HepG2 (cell line): ENCODE results near the gene STX7. TPM values are rescaled to one million over a fixed set of nuclear protein-coding genes. Genes with fewer than 3 reads are reported as not detected.

Source experiments
- ATAC-seq: fragments of 200-7000 bp; cut with Tn5 transposase; 3 replicates; pipeline ENCODE4 v1.9.1; 2020; ENCODE audit warnings: mild to moderate bottlenecking, moderate library complexity
- BruUV-seq: library from RNA; stranded (reverse); fragments of 400-500 nt; replicated peaks from 2 replicates; lab custom pipeline; 2021; lab: Mats Ljungman, UMichigan
- CTCF ChIA-PET: fragments of 300-600 bp; formaldehyde crosslinking; extraction: SDS; loops from one replicate; lab custom pipeline; 2021; ENCODE audit warnings: low total read pairs, inconsistent platforms, low intra/inter-chr PET ratio; lab: Yijun Ruan, JAX
- POLR2A ChIA-PET: fragments of 350-600 bp; sonication (Branson Sonifier 250); formaldehyde crosslinking; loops from one replicate; lab custom pipeline; 2020; ENCODE audit warnings: antibody characterized with exemption, inconsistent platforms; lab: Yijun Ruan, JAX
- DNase-seq: peaks from one replicate; pipeline ENCODE4 v3.0.0-alpha.2; 2015; ENCODE audit warnings: low spot score
- FAIRE-seq: peaks from 3 replicates; lab custom pipeline; 2011; peaks lifted over from hg19 to GRCh38; lab: Jason Lieb, UNC
- H2AFZ ChIP-seq: one replicate; pipeline ENCODE4 v1.6.1; 2011; ENCODE audit warnings: low read length, inconsistent platforms
- H3K27ac ChIP-seq: fragments of 300-600 bp; 3 replicates; pipeline ENCODE4 v1.8.0; 2011; ENCODE audit warnings: mixed run types, mild to moderate bottlenecking, mixed read lengths, low read length, inconsistent platforms; ENCODE audit not compliant: insufficient read depth; ENCODE audit errors: extremely low read length
- H3K27me3 ChIP-seq, 2 experiments: fragments of 200-600 bp in 1 of 2; 2 replicates in 1 of 2; 3 replicates in 1 of 2; pipeline versions ENCODE4 v1.6.0 to v1.8.0; 2011; ENCODE audit warnings: low read length in 2 of 2, mild to moderate bottlenecking in 2 of 2, moderate library complexity in 2 of 2, inconsistent platforms in 1 of 2; ENCODE audit not compliant: insufficient read depth in 2 of 2, control insufficient read depth in 1 of 2
- H3K36me3 ChIP-seq, 2 experiments: fragments of 200-600 bp in 1 of 2; replicated peaks in 1 of 2; 2 replicates in 1 of 2; 3 replicates in 1 of 2; pipeline versions ENCODE4 v1.5.1 to v1.8.0; 2011; ENCODE audit warnings: low read length in 2 of 2, inconsistent platforms in 1 of 2; ENCODE audit not compliant: insufficient read depth in 2 of 2, control insufficient read depth in 1 of 2
- H3K4me1 ChIP-seq: 2 replicates; pipeline ENCODE4 v1.5.1; 2012; ENCODE audit warnings: low read length, inconsistent platforms; ENCODE audit not compliant: insufficient read depth
- H3K4me2 ChIP-seq: 2 replicates; pipeline ENCODE4 v1.6.0; 2011; ENCODE audit warnings: low read depth, low read length, inconsistent platforms
- H3K4me3 ChIP-seq, 3 experiments: fragments of 200-600 bp in 1 of 3; sonication (generic), shearing (Covaris generic) in 1 of 3; replicated peaks in 1 of 3; 2 replicates each; pipeline ENCODE4 v1.5.1; 2011 to 2016; ENCODE audit warnings: low read length in 3 of 3, inconsistent platforms in 2 of 3, low read depth in 2 of 3, mild to moderate bottlenecking in 2 of 3, control low read depth in 1 of 3, mixed read lengths in 1 of 3; ENCODE audit not compliant: insufficient read depth in 1 of 3
- H3K79me2 ChIP-seq: one replicate; pipeline ENCODE4 v1.6.1; 2011; ENCODE audit warnings: low read length, inconsistent platforms; ENCODE audit not compliant: insufficient read depth
- H3K9ac ChIP-seq: 2 replicates; pipeline ENCODE4 v1.6.0; 2011; ENCODE audit warnings: mild to moderate bottlenecking, low read depth, low read length, inconsistent platforms; ENCODE audit not compliant: insufficient read depth
- H3K9me3 ChIP-seq: 2 replicates; pipeline ENCODE4 v1.5.1; 2012; ENCODE audit warnings: mild to moderate bottlenecking, low read length
- H4K20me1 ChIP-seq: 2 replicates; pipeline ENCODE4 v1.6.0; 2011; ENCODE audit warnings: inconsistent platforms, mild to moderate bottlenecking, low read length, moderate library complexity; ENCODE audit not compliant: insufficient read depth
- ARHGAP35 ChIP-seq: sonication (generic); formaldehyde crosslinking; IDR thresholded peaks from 2 replicates; pipeline ENCODE4 v1.9.0; 2022; ENCODE audit warnings: mild to moderate bottlenecking, inconsistent platforms, moderate library complexity, missing genetic modification reagents, borderline replicate concordance
- DNMT3B ChIP-seq: conservative IDR thresholded peaks from 2 replicates; pipeline ENCODE4 v1.6.1; 2016; ENCODE audit warnings: missing biosample characterization, control low read depth
- GABPB1 ChIP-seq: IDR thresholded peaks from 2 replicates; pipeline ENCODE4 v1.6.1; 2016; ENCODE audit warnings: mild to moderate bottlenecking, missing genetic modification reagents, moderate library complexity, missing compliant biosample characterization
- GATA4 ChIP-seq: sonication (generic); IDR thresholded peaks from 2 replicates; pipeline ENCODE4 v1.6.1; 2016; ENCODE audit warnings: antibody characterized with exemption, low read depth, borderline replicate concordance
- HNF4G ChIP-seq, 2 experiments: sonication (generic) in 1 of 2; formaldehyde crosslinking in 1 of 2; IDR thresholded peaks; 2 replicates each; pipeline versions ENCODE4 v1.4.0 to v1.6.1; 2011 to 2020; ENCODE audit warnings: borderline replicate concordance in 2 of 2, low read depth in 2 of 2, mild to moderate bottlenecking in 2 of 2, low read length in 1 of 2, missing genetic modification reagents in 1 of 2, moderate library complexity in 1 of 2
- MED8 ChIP-seq: sonication (generic); formaldehyde crosslinking; IDR thresholded peaks from 2 replicates; pipeline ENCODE4 v1.8.1; 2023; ENCODE audit warnings: mild to moderate bottlenecking, missing genetic modification reagents; ENCODE audit not compliant: insufficient replicate concordance
- MLLT10 ChIP-seq: sonication (generic); formaldehyde crosslinking; IDR thresholded peaks from 2 replicates; pipeline ENCODE4 v1.4.0; 2020; ENCODE audit warnings: missing genetic modification reagents
- RFXAP ChIP-seq: sonication (generic); formaldehyde crosslinking; IDR thresholded peaks from 2 replicates; pipeline ENCODE4 v1.4.0; 2020; ENCODE audit warnings: missing genetic modification reagents, borderline replicate concordance
- ZNF576 ChIP-seq: sonication (generic); formaldehyde crosslinking; IDR thresholded peaks from 2 replicates; pipeline ENCODE4 v1.4.0; 2020; ENCODE audit warnings: mild to moderate bottlenecking, missing genetic modification reagents
- WGBS: methylation state at CpG from one replicate; pipeline ENCODE4 v1.1.6; 2017; ENCODE audit warnings: low lambda C conversion rate; 5-methylcytosine and 5-hydroxymethylcytosine counted together
- in situ Hi-C: cut with HindIII; loops from 2 replicates; pipeline ENCODE4 v1.10.0; 2017; ENCODE audit warnings: low pct_unique_long_range_greater_than_20kb; ENCODE audit not compliant: extremely low pct_ligation_motif_present
- intact Hi-C: fragments of 100-400 bp; cut with micrococcal nuclease; formaldehyde crosslinking; loops from one replicate; pipeline ENCODE4 v1.10.0; 2022; ENCODE audit not compliant: unreplicated experiment
- polyA plus RNA-seq, 8 experiments: library from polyadenylated mRNA; depleted of rRNA in 3 of 8; stranded (reverse) in 7 of 8; unstranded in 1 of 8; fragments of >200 nt; fragmentation: Illumina TruSeq in 4 of 8; extraction: Trizol in 4 of 8; gene quantifications; 2 replicates each; pipeline versions ENCODE4 v1.2.1 to v1.2.3, GENCODE V29; 2011 to 2016; ENCODE audit warnings: low read depth in 4 of 8, missing spikeins in 1 of 8, mixed read lengths in 1 of 8; ENCODE audit not compliant: insufficient read depth in 1 of 8
- total RNA-seq, 5 experiments: library from RNA; depleted of rRNA; stranded (reverse); fragments of >200 nt; fragmentation: Illumina TruSeq; extraction: Trizol; gene quantifications; 2 replicates each; pipeline ENCODE4 v1.2.3, GENCODE V29; 2016; ENCODE audit warnings: low read depth in 1 of 5

STX7 gene
- total and polyA plus RNA-seq, 2 of the 13 experiments (the other 11 are each of a cell fraction or from before 2014, with no cell fraction given) = 28.0 to 34.7 TPM

- Histone ChIP-seq H4K20me1 (no peaks in the 10 kb centered on the region), H3K4me1 (no peaks in the 10 kb centered on the region), H3K36me3 (no peaks in the 10 kb centered on the region), H3K9ac (no peak overlapping the region), H3K27me3 (no peaks in the 10 kb centered on the region), H3K79me2 (no peaks in the 10 kb centered on the region), H3K9me3 (no peaks in the 10 kb centered on the region), H3K4me2 (no peak overlapping the region), H3K27ac (no peak overlapping the region), H3K4me3 (no peak overlapping the region), H2AFZ (no peak overlapping the region)
- ChIA-PET POLR2A (no interaction called here), CTCF (no interaction called here)
- intact Hi-C loops (no loop called here), in situ Hi-C loops (no loop called here)
- BruUV-seq = no TSS peak
- TF ChIP-seq ARHGAP35 (no peak), GATA4 (no peak), RFXAP (CRISPR knock-in tag) (no peak), GABPB1 (CRISPR knock-in tag) (no peak), ZNF576 (CRISPR knock-in tag) (no peak), HNF4G (IDR thresholded peaks at IDR 0.05; ENCODE audit: borderline replicate concordance, low read depth, low read length) (no peak), HNF4G (CRISPR knock-in tag; IDR thresholded peaks at IDR 0.05; ENCODE audit: borderline replicate concordance, low read depth) (no peak), DNMT3B (no peak), MED8 (CRISPR knock-in tag) (no peak)
- DNase-seq (no peak), FAIRE-seq (no peak), ATAC-seq (no peak)
- WGBS = 50% methylated on average over 2 of the region's 2 CpGs
These were observed 8.0 kb upstream of the STX7 start for GRCh38 chr6:132520953-132521352.

GRCh38 chr6:132515386-132515785 lies 2.5 kb upstream of the STX7 start:
- Histone ChIP-seq H4K20me1 (peaks cover 7% of the 10 kb centered on the region; the same call in 1 of the 2 replicates), H3K4me1 (peaks cover 28% of the 10 kb centered on the region), H3K27ac (no peak overlapping the region), H2AFZ (no peak overlapping the region), H3K27me3 (no peaks in the 10 kb centered on the region), H3K9ac (no peak overlapping the region), H3K4me3 (no peak overlapping the region), H3K4me2 (no peak overlapping the region), H3K9me3 (no peaks in the 10 kb centered on the region), H3K79me2 (peaks cover 19% of the 10 kb centered on the region), H3K36me3 (no peaks in the 10 kb centered on the region; a peak in 1 of 5 replicates)
- no peak for ATAC-seq
- CTCF ChIA-PET = no interaction called here
- BruUV-seq = no TSS peak
- TF ChIP-seq MLLT10 (CRISPR knock-in tag) = no peak
- POLR2A ChIA-PET = no interaction called here
- WGBS = 3% methylated on average over 2 of the region's 2 CpGs
- DNase-seq = no peak
- in situ Hi-C loops = no loop called here
- FAIRE-seq = no peak
- intact Hi-C loops = loop anchor here (10.0 kb wide), 1 partner anchor 581 kb away; no protein-coding TSS in a partner anchor
